T-helper 1 cell treated with Interleukin-12 subunit alpha and Interleukin-12 subunit beta and Interleukin-4 antibody, amounts not matched to agents 30 ng/mL and 1 ng/mL, for 36 hours (primary cell): ENCODE results near the gene STAT3. TPM values are rescaled to one million over a fixed set of nuclear protein-coding genes. Genes with fewer than 3 reads are reported as not detected.
"Not testable (repeated sequence)": the region's sequence is repeated elsewhere in the genome, so short reads cannot be mapped to it uniquely, and the experiment has no call there.

Source experiments
- intact Hi-C: fragments of 100-400 bp; cut with micrococcal nuclease; formaldehyde crosslinking; loops from one replicate; pipeline ENCODE4 v1.15.1; 2024
- total RNA-seq: library from RNA; stranded (reverse); gene quantifications from 2 replicates; pipeline ENCODE4 v1.2.3, GENCODE V29; 2022

The STAT3 gene
- total RNA-seq, 1 donor from 2014 or later, result 230 TPM

- intact Hi-C loops, result loop anchor here (1.0 kb wide), 6 partner anchors 10 to 195 kb away; partner anchors contain the start of gene STAT3
These were observed 65.6 kb downstream of the STAT3 start for GRCh38 chr17:42322382-42323267.

GRCh38 chr17:42321555-42321954, 66.7 kb downstream of the STAT3 start:
- intact Hi-C loops, result no loop called here

DNA sequence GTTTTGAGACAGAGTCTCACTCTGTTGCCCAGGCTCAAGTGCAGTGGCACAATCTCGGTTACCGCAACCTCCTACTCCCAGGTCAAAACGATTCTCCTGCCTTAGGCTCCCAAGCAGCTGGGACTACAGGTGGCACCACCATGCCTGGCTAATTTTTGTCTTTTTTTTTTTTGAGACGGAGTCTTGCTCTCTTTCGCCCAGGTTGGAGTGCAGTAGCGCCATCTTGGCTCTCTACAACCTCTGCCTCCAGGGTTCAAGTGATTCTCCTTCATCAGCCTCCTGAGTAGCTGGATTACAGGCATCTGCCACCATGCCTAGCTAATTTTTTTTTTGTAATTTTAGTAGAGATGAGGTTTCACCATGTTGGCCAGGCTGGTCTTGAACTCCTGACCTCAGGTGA, 70.3 kb downstream of the STAT3 start:
- intact Hi-C loops, result not testable (repeated sequence)

DNA sequence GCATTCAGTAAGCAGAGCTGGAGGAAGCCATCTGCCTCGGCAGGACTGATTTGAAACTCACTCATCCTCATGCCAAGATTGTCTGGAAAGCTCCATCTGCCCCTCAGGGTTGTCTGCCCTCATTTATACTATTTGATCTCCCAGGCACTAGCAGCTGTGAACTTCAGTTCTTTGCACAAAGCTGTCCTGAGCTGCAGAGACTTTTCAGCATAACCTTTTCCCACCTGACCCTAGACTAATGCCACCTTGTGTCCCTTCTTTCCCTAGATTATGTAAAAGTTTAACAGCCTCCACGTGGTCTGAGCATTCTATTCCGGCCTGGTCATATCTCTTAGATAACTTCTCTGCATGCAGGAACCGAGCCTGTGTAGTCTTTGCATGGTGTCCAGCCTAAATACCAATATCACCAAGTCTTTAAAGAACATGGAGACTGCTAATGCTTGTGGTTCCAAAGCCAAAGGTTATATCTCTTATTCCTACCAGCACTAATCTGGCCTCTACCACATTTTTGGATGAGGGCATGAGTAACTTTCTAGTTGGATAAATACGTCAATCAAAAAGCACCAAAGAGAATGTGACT, 70.9 kb downstream of the STAT3 start:
- intact Hi-C loops, result no loop called here

- intact Hi-C loops, result no loop called here
These were observed 71.5 kb downstream of the STAT3 start for GRCh38 chr17:42316755-42317154.

DNA sequence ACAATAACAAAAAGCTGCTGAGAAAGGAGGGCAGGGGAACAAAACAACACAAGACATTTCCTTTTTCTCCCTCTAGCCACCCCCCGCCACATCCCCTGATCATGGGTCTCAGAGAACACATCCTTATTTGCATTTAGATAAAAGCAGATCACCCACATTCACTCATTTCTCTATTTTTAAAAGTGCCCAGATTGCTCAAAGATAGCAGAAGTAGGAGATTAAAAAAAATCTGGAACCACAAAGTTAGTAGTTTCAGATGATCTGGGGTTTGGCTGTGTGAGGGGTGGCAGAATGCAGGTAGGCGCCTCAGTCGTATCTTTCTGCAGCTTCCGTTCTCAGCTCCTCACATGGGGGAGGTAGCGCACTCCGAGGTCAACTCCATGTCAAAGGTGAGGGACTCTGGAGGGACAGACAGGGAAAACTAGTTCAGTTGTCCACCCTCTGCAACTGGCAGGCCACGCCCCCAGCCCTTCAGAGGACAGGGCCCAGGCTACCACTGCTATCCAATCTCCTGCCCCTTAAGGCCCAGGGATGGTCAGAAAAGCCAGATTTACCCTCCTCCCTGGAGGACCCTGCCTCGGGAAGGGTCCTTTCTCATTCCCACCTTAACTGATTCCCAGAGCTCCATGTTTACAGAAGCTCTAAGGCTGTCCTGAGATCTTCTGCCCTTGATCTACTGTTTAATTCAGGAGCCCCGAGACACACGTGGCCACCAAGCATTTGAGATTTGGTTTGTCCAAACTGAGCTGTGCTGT, 72.7 kb downstream of the STAT3 start:
- intact Hi-C loops, result no loop called here

GRCh38 chr17:42313773-42314566, 74.3 kb downstream of the STAT3 start:
- intact Hi-C loops, result loop anchor here (2.0 kb wide), 2 partner anchors 25 to 91 kb away; partner anchors contain the start of gene STAT5A

DNA sequence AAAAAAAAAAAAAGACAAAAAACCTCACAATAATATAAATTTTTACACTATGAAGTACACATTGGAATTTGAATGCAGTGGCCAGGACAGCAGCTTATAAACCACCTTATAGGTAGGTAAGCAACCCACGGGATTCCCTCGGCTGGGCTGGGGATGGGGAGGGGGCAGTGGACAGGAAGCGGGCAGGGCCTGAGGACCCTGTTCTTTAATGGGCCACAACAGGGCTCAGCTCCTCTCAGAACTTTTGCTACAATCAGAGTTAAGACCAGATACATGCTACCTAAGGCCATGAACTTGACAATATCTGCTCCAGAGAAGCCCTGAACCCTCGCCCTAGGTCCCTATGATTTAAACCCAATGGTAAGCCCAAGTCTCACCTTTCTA, 74.9 kb downstream of the STAT3 start:
- intact Hi-C loops, result loop anchor here (2.0 kb wide), 2 partner anchors 25 to 91 kb away; partner anchors contain the start of gene STAT5A

GRCh38 chr17:42312285-42313130, 75.7 kb downstream of the STAT3 start:
- intact Hi-C loops, result loop anchor here (1.0 to 2.0 kb wide), 3 partner anchors 10 to 90 kb away; partner anchors contain the start of gene STAT5A

DNA sequence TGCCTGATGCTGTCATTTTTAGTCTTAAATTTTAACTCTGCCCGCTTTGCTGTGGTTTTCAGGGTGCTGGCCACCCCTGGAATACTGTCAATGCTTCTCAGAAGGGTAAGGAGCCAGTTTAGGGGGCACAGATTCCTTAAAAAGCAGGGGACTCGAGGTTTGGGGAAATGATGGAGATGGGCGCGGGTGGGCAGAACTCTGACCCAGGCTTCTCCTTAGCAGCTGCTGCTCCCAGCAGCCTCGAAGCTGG, 76.3 kb downstream of the STAT3 start:
- intact Hi-C loops, result loop anchor here (1.0 to 2.0 kb wide), 3 partner anchors 10 to 89 kb away; partner anchors contain the start of gene STAT5A

GRCh38 chr17:42311240-42312034, 76.8 kb downstream of the STAT3 start:
- intact Hi-C loops, result loop anchor here (1.0 to 2.0 kb wide), 3 partner anchors 11 to 89 kb away; partner anchors contain the start of gene STAT5A

GRCh38 chr17:42310787-42311215, 77.4 kb downstream of the STAT3 start:
- intact Hi-C loops, result no loop called here

DNA sequence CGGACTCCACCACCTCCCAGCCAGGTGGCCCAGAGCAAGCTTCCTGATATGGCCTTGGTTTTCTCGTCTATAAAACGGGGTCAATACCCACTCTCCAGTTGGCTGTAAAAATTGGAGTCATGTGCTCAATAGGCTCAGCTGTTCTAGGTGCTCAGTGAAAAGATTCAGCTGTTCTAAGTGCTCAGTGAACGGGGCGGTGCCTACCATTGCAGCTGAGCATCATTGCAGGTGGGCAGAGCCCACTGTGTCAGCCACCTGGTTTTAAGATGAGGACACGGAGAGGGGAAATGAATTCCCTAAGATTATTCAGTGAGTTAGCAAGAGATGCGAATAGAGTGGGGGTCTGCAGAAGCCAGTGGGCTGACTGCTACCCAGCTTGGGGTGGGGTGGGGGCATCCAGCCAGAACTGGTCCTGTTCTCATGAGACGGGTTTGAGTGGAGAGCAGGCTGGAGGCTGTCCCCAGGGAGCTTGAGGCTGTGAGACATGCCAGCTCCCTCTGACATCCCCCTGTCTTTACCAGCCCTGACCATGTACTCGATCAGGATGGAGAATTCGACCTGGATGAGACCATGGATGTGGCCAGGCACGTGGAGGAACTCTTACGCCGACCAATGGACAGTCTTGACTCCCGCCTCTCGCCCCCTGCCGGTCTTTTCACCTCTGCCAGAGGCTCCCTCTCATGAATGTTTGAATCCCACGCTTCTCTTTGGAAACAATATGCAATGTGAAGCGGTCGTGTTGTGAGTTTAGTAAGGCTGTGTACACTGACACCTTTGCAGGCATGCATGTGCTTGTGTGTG, 78.1 kb downstream of the STAT3 start:
- intact Hi-C loops, result no loop called here

- intact Hi-C loops, result no loop called here
These were observed 79.1 kb downstream of the STAT3 start for GRCh38 chr17:42309142-42309541.

DNA sequence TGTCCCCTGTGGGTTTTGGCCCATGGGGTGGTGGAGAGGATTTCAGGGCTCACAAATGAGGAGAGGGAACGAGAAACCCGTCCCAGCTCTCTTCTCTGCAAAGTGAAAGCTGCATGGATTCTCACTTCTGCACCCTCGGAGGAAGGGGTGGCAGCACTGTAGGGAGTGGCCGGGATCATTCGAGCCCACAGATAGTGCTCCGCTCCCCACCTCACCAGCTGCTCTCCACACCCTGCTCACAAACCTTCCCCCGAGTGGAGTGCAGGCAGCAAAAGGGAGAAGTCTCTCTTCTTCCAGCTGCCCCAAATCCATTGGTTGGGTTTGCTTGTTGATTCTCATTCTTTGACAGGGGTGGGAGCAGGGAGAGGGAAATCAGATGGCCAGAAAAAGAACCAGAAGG, 79.8 kb downstream of the STAT3 start:
- intact Hi-C loops, result no loop called here

GRCh38 chr17:42307362-42307927, 80.8 kb downstream of the STAT3 start:
- intact Hi-C loops, result no loop called here

DNA sequence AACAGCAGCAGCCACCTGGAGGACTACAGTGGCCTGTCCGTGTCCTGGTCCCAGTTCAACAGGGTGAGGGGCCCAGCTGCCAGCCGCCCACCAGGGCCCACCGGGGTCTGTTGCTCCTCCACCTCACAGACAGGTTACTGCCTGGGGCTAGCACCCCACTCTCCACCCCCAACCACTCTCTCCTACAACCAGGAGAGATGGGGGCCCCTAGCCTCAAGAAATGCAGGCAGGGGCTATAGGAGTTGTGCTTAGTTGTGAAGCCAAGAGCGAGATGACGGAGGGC, 81.9 kb downstream of the STAT3 start:
- intact Hi-C loops, result no loop called here
